H1 (cell line): ENCODE measurements around the gene MAP1B. TPM values are rescaled to one million over a fixed set of nuclear protein-coding genes. Genes with fewer than 3 reads are reported as not detected.

Experiments
- CBX5 ChIP-seq: fragments of 300-800, 300-1000 bp; sonication (generic); IDR thresholded peaks from 2 replicates; pipeline ENCODE4 v1.7.1; 2016; ENCODE audit warnings: antibody characterized with exemption, low read length, low read depth
- EZH2 ChIP-seq: fragments of 200-600 bp; sonication (generic); IDR thresholded peaks from 2 replicates; pipeline ENCODE4 v1.7.1; 2012; ENCODE audit warnings: low read depth, mild to moderate bottlenecking, moderate library complexity, low read length, inconsistent platforms; ENCODE audit not compliant: severe bottlenecking
- FOSL1 ChIP-seq: IDR thresholded peaks from 2 replicates; pipeline ENCODE4 v1.6.1; 2011; ENCODE audit warnings: mild to moderate bottlenecking, low read depth, low read length, moderate library complexity; ENCODE audit not compliant: insufficient read depth
- HDAC6 ChIP-seq: IDR thresholded peaks from one replicate; pipeline ENCODE4 v1.7.1; 2012; ENCODE audit warnings: low read depth, mild to moderate bottlenecking, inconsistent platforms, low read length, moderate library complexity
- KDM4A ChIP-seq: IDR thresholded peaks from one replicate; pipeline ENCODE4 v1.7.1; 2012; ENCODE audit warnings: low read depth, mild to moderate bottlenecking, moderate library complexity, low read length, inconsistent platforms; ENCODE audit not compliant: severe bottlenecking
- RNF2 ChIP-seq: fragments of 200-900, 300-1000 bp; sonication (generic); IDR thresholded peaks from 2 replicates; pipeline ENCODE4 v1.7.1; 2016; ENCODE audit warnings: borderline replicate concordance, low read depth, mild to moderate bottlenecking, antibody characterized with exemption, low read length; ENCODE audit not compliant: poor library complexity, severe bottlenecking; ENCODE audit errors: missing control alignments
- TCF12 ChIP-seq: IDR thresholded peaks from 2 replicates; pipeline ENCODE4 v1.6.1; 2011; ENCODE audit warnings: low read depth, mild to moderate bottlenecking, low read length
- polyA plus RNA-seq, 7 experiments: library from polyadenylated mRNA; depleted of rRNA in 3 of 7; stranded (reverse) in 5 of 7; unstranded in 2 of 7; fragments of >200 nt in 5 of 7; fragments of 200-250 nt in 2 of 7; gene quantifications; 1 replicate in 5 of 7; 2 replicates in 1 of 7; 4 replicates in 1 of 7; pipeline versions ENCODE4 v1.2.1 to v1.2.3, GENCODE V29; 2011 to 2013; ENCODE audit warnings: missing spikeins in 2 of 7, mixed read lengths in 2 of 7
- total RNA-seq: library from RNA; stranded (reverse); fragmentation: NEBNext Ultra II Directional; extraction: Animal tissue kit (Norgen Biotek cat#: 25700); gene quantifications from 2 replicates; pipeline ENCODE4 v1.2.1, GENCODE V29; 2021

The MAP1B gene
- total and polyA plus RNA-seq, 2 of the 8 experiments (the other 6 are each of a cell fraction or from before 2014, with no cell fraction given) = 24.5 to 120 TPM

DNA sequence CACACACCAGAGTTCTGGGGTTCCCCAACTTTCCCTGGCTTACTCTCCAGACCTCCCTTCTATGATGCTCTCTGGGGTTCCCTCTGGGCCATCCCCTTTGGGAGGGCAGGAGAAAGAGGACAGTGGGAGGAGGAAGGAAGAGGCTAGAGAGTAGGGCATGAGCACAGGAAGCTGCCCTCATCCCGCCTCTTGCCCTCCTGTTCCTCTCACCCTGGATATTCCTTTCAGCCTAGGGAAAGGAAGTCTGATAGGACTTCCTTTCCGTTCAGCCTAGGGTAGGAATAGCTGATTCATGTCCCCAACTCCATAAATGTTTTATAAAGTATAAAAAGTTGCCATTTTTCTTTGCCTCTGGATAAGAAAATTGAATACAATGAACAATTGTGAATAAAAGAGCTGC is 7.4 kb downstream of the MAP1B start (continued):
- TF ChIP-seq EZH2 = no peak
- no peak for TF ChIP-seq FOSL1
- TF ChIP-seq HDAC6 = no peak
- no peak for TF ChIP-seq KDM4A
- TF ChIP-seq TCF12 = no peak
- TF ChIP-seq RNF2 = no peak
- TF ChIP-seq CBX5 = no peak
